Neuronal stem cell (in vitro differentiated cells): Measurements from ENCODE around the gene OBP2B.
"Not testable (repeated sequence)": the region's sequence is repeated elsewhere in the genome, so short reads cannot be mapped to it uniquely, and the experiment has no call there.

Source experiments
- DNase-seq: peaks from one replicate; pipeline ENCODE4 v3.0.0-alpha.2; 2013; ENCODE audit warnings: low spot score
- H2AFZ ChIP-seq: one replicate; pipeline ENCODE4 v1.6.1; 2013; ENCODE audit warnings: mild to moderate bottlenecking, low read length, inconsistent platforms
- H2AK5ac ChIP-seq: 2 replicates; pipeline ENCODE4 v1.6.1; 2013; ENCODE audit warnings: low read depth, mild to moderate bottlenecking, inconsistent platforms, low read length, moderate library complexity, mixed read lengths
- H2BK120ac ChIP-seq: 2 replicates; pipeline ENCODE4 v1.6.1; 2013; ENCODE audit warnings: low read depth, mild to moderate bottlenecking, inconsistent platforms, low read length, moderate library complexity, mixed read lengths
- H2BK12ac ChIP-seq: one replicate; pipeline ENCODE4 v1.6.1; 2013; ENCODE audit warnings: low read length, inconsistent platforms
- H2BK15ac ChIP-seq: 2 replicates; pipeline ENCODE4 v1.6.1; 2013; ENCODE audit warnings: mild to moderate bottlenecking, low read length, inconsistent platforms, mixed read lengths
- H2BK5ac ChIP-seq: one replicate; pipeline ENCODE4 v1.6.1; 2013; ENCODE audit warnings: inconsistent platforms, mild to moderate bottlenecking, low read length, moderate library complexity
- H3K14ac ChIP-seq: one replicate; pipeline ENCODE4 v1.6.1; 2013; ENCODE audit warnings: low read length, inconsistent platforms
- H3K18ac ChIP-seq: 2 replicates; pipeline ENCODE4 v1.6.1; 2013; ENCODE audit warnings: low read length, inconsistent platforms
- H3K23ac ChIP-seq: 2 replicates; pipeline ENCODE4 v1.6.1; 2013; ENCODE audit warnings: low read depth, mild to moderate bottlenecking, mixed read lengths, low read length, inconsistent platforms; ENCODE audit not compliant: poor library complexity
- H3K27ac ChIP-seq: replicated peaks from 3 replicates; pipeline ENCODE4 v1.5.1; 2013; ENCODE audit warnings: low read length, inconsistent platforms
- H3K27me3 ChIP-seq, 3 experiments: 2 replicates each; pipeline ENCODE4 v1.6.1; 2013; ENCODE audit warnings: low read length in 3 of 3, mild to moderate bottlenecking in 2 of 3, inconsistent platforms in 1 of 3, low read depth in 1 of 3, mixed read lengths in 1 of 3, moderate library complexity in 1 of 3; ENCODE audit not compliant: control insufficient read depth in 3 of 3, insufficient read depth in 3 of 3
- H3K36me3 ChIP-seq, 2 donors: replicated peaks in 1 of 2; 2 replicates each; pipeline ENCODE4 v1.6.1; 2013; ENCODE audit warnings: low read length in 2 of 2; ENCODE audit not compliant: control insufficient read depth in 2 of 2, insufficient read depth in 2 of 2
- H3K4ac ChIP-seq: 2 replicates; pipeline ENCODE4 v1.6.1; 2013; ENCODE audit warnings: inconsistent platforms, mild to moderate bottlenecking, low read length, moderate library complexity
- H3K4me1 ChIP-seq, 2 donors: 1 replicate in 1 of 2; 2 replicates in 1 of 2; pipeline ENCODE4 v1.6.1; 2013; ENCODE audit warnings: low read length in 2 of 2, low read depth in 1 of 2; ENCODE audit not compliant: control insufficient read depth in 2 of 2, insufficient read depth in 1 of 2
- H3K4me2 ChIP-seq: one replicate; pipeline ENCODE4 v1.6.1; 2013; ENCODE audit warnings: mild to moderate bottlenecking, low read length, inconsistent platforms; ENCODE audit not compliant: insufficient read depth, poor library complexity, severe bottlenecking
- H3K4me3 ChIP-seq, 2 donors: 2 replicates each; pipeline ENCODE4 v1.5.1; 2013; ENCODE audit warnings: low read length in 2 of 2, mild to moderate bottlenecking in 2 of 2, inconsistent platforms in 1 of 2, moderate library complexity in 1 of 2
- H3K79me1 ChIP-seq: one replicate; pipeline ENCODE4 v1.6.1; 2013; ENCODE audit warnings: low read depth, mild to moderate bottlenecking, inconsistent platforms, low read length, moderate library complexity
- H3K9ac ChIP-seq: one replicate; pipeline ENCODE4 v1.6.1; 2013; ENCODE audit warnings: mild to moderate bottlenecking, low read depth, low read length, inconsistent platforms; ENCODE audit not compliant: poor library complexity
- H3K9me3 ChIP-seq, 2 donors: replicated peaks in 1 of 2; 2 replicates each; pipeline versions ENCODE3 to v1.6.1; 2013; ENCODE audit warnings: low read length in 2 of 2, mild to moderate bottlenecking in 2 of 2, inconsistent platforms in 1 of 2, low read depth in 1 of 2, mixed read lengths in 1 of 2, moderate library complexity in 1 of 2; ENCODE audit not compliant: control insufficient read depth in 2 of 2, insufficient read depth in 1 of 2
- H4K8ac ChIP-seq: one replicate; pipeline ENCODE4 v1.6.1; 2013; ENCODE audit warnings: low read depth, mild to moderate bottlenecking, inconsistent platforms, low read length, moderate library complexity
- H4K91ac ChIP-seq: one replicate; pipeline ENCODE4 v1.6.1; 2013; ENCODE audit warnings: low read length, low read depth, mild to moderate bottlenecking, inconsistent platforms; ENCODE audit not compliant: poor library complexity
- WGBS, 2 donors: extraction: QIAGEN DNeasy Blood & Tissue Kit; methylation state at CpG; one replicate each; pipeline ENCODE4 v1.1.7; 2013; ENCODE audit warnings: missing lambda C conversion rate in 2 of 2, mixed read lengths in 1 of 2; ENCODE audit not compliant: insufficient read length in 2 of 2, insufficient replicate concordance in 1 of 2; ENCODE audit errors: extremely low coverage in 2 of 2; 5-methylcytosine and 5-hydroxymethylcytosine counted together

The OBP2B gene

DNA sequence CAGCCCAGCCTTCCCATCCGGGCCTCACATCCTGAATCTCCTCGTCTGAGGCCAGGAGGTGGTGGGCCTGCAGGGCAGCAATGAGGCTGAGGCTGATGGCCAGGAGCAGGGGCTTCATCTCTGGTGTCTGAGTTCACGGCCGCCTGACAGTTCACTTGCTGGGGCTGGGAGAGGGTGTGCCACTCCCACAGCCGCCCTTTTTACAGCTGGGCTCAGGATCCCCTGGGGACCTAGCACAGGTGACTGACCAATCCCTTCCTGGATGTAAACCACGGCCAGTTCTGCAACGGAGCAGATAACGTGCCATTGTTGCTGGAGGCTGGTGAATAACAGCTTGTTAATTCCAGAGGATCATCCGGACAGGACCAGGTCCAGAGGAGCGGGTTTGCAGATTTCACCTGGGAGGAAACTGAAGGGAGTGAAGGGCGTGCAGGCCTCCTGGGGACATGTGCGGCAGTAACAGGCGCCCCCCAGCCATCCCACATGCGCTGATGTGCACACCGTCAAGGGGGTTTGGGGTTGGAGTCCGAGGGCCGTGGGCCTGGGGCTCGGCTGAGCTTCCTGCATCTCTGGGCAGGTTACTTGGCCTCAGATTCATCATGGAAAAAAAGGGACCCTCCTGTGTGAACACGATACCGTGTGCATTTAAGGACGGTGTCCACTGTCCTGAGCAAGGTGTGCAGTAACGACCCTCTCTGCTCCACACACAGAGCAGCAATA, 19.6 kb upstream of the OBP2B start:
- H3K27ac ChIP-seq, H3K14ac ChIP-seq, H2AK5ac ChIP-seq, H3K18ac ChIP-seq, H2BK15ac ChIP-seq, H3K4me2 ChIP-seq, H2AFZ ChIP-seq, H4K91ac ChIP-seq, H3K4me3 ChIP-seq, H2BK120ac ChIP-seq, H3K4me1 ChIP-seq, H3K23ac ChIP-seq, H3K79me1 ChIP-seq, DNase-seq, H2BK5ac ChIP-seq, H4K8ac ChIP-seq, H2BK12ac ChIP-seq, H3K36me3 ChIP-seq, H3K4ac ChIP-seq, H3K9me3 ChIP-seq: not testable (repeated sequence)
- Histone ChIP-seq H3K27me3 (peaks cover 0 to 14% (median 2%) of the 10 kb centered on the region in 3 experiments), H3K9ac (peak overlapping the region; percentile 4)
- no CpG with 5 or more reads among the region's 22 CpGs for WGBS, 2 donors

- WGBS, 2 donors: no CpG with 5 or more reads among the region's 8 CpGs
- H2AK5ac ChIP-seq, H2BK12ac ChIP-seq: not testable (repeated sequence)
Measured at GRCh38 chr9:133227996-133228395, 18.9 kb upstream of the OBP2B start.

GRCh38 chr9:133227242-133227860, 18.3 kb upstream of the OBP2B start:
- Histone ChIP-seq H3K27ac (no peak overlapping the region), H3K9me3 (peaks cover 3 to 4% of the 10 kb centered on the region in 2 donors), H3K4me3 (no peak overlapping the region), H4K91ac (no peak overlapping the region), H2AFZ (no peak overlapping the region), H3K9ac (no peak overlapping the region), H3K27me3 (peaks cover 0 to 18% (median 2%) of the 10 kb centered on the region in 3 experiments), H3K4me1 (no peaks in the 10 kb centered on the region), H3K14ac (no peak overlapping the region), H3K4ac (no peak overlapping the region), H4K8ac (no peak overlapping the region), H2BK15ac (no peak overlapping the region), H3K23ac (no peak overlapping the region), H2BK120ac (no peak overlapping the region), H3K36me3 (no peaks in the 10 kb centered on the region), H3K4me2 (no peak overlapping the region), H3K18ac (no peak overlapping the region), H2BK12ac (no peak overlapping the region), H2AK5ac (peak overlapping the region; percentile 56), H3K79me1 (no peaks in the 10 kb centered on the region), H2BK5ac (no peak overlapping the region)
- DNase-seq: no peak
- WGBS, 2 donors: no CpG with 5 or more reads among the region's 11 CpGs

More at GRCh38 chr9:133227996-133228395, 18.9 kb upstream of the OBP2B start:
- H3K27me3 ChIP-seq: peaks cover 0 to 16% (median 2%) of the 10 kb centered on the region in 3 experiments
- H4K8ac ChIP-seq, H3K18ac ChIP-seq, H2BK15ac ChIP-seq, H3K14ac ChIP-seq, H3K23ac ChIP-seq, H3K79me1 ChIP-seq, H3K4ac ChIP-seq, H3K4me2 ChIP-seq, H2AFZ ChIP-seq, H3K36me3 ChIP-seq, H4K91ac ChIP-seq, H3K4me3 ChIP-seq, H3K9me3 ChIP-seq, H3K27ac ChIP-seq, H2BK5ac ChIP-seq, DNase-seq, H2BK120ac ChIP-seq, H3K9ac ChIP-seq, H3K4me1 ChIP-seq: not testable (repeated sequence)
